GM23338 (cell line): Measurements from ENCODE around the gene LMNTD2. TPM values are rescaled to one million over a fixed set of nuclear protein-coding genes. Genes with fewer than 3 reads are reported as not detected.

Experiments
- ATAC-seq: fragments of 200-7000 bp; cut with Tn5 transposase; 3 replicates; pipeline ENCODE4 v1.9.1; 2020
- DNase-seq: peaks from one replicate; pipeline ENCODE4 v3.0.0-alpha.2; 2015; ENCODE audit warnings: low spot score
- H2AFZ ChIP-seq: fragments of 200-600 bp; sonication (generic); 2 replicates; pipeline ENCODE4 v1.8.0; 2016; ENCODE audit warnings: antibody characterized with exemption, mild to moderate bottlenecking, moderate library complexity
- H3F3A ChIP-seq: fragments of 200-600 bp; sonication (generic); replicated peaks from 2 replicates; pipeline ENCODE4 v1.8.0; 2017; ENCODE audit warnings: antibody characterized with exemption, mixed run types, low read depth
- H3K27ac ChIP-seq: fragments of 200-600 bp; sonication (generic); 2 replicates; pipeline ENCODE4 v1.6.1; 2016; ENCODE audit warnings: low read depth
- H3K27me3 ChIP-seq: fragments of 200-600 bp; sonication (generic); 2 replicates; pipeline ENCODE4 v1.8.0; 2016; ENCODE audit warnings: mild to moderate bottlenecking, mixed run types, moderate library complexity; ENCODE audit not compliant: insufficient read depth
- H3K36me3 ChIP-seq: fragments of 200-600 bp; sonication (generic); 2 replicates; pipeline ENCODE4 v1.8.0; 2016; ENCODE audit warnings: mild to moderate bottlenecking; ENCODE audit not compliant: insufficient read depth
- H3K4me1 ChIP-seq: fragments of 200-600 bp; sonication (generic); 2 replicates; pipeline ENCODE4 v1.8.0; 2016; ENCODE audit warnings: mild to moderate bottlenecking, moderate library complexity; ENCODE audit not compliant: insufficient read depth
- H3K4me2 ChIP-seq: fragments of 200-600 bp; sonication (generic); 2 replicates; pipeline ENCODE4 v1.7.1; 2017; ENCODE audit warnings: mixed run types
- H3K4me3 ChIP-seq: fragments of 200-600 bp; sonication (generic); 2 replicates; pipeline ENCODE4 v1.6.1; 2016; ENCODE audit warnings: mixed run types
- H3K79me2 ChIP-seq: fragments of 200-600 bp; sonication (generic); replicated peaks from 2 replicates; pipeline ENCODE4 v1.8.0; 2017; ENCODE audit warnings: mild to moderate bottlenecking; ENCODE audit not compliant: insufficient read depth
- H3K9me2 ChIP-seq: fragments of 200-600 bp; sonication (generic); 2 replicates; pipeline ENCODE4 v1.8.0; 2017; ENCODE audit not compliant: insufficient read depth
- H4K20me1 ChIP-seq: fragments of 200-600 bp; sonication (generic); replicated peaks from 2 replicates; pipeline ENCODE4 v1.8.0; 2017; ENCODE audit warnings: mild to moderate bottlenecking; ENCODE audit not compliant: insufficient read depth
- H3K27ac Mint-ChIP-seq: 2 replicates; pipeline ENCODE4 v1.8.0; 2020; ENCODE audit warnings: inconsistent platforms, mild to moderate bottlenecking, moderate library complexity, mixed read lengths
- H3K27me3 Mint-ChIP-seq: 3 replicates; pipeline ENCODE4 v1.8.0; 2022; ENCODE audit warnings: low read depth, mild to moderate bottlenecking, moderate library complexity, mixed read lengths, inconsistent platforms; ENCODE audit not compliant: insufficient read depth, poor library complexity
- H3K36me3 Mint-ChIP-seq: 3 replicates; pipeline ENCODE4 v1.8.0; 2021; ENCODE audit warnings: low read depth, mild to moderate bottlenecking, inconsistent platforms, moderate library complexity, mixed read lengths
- H3K4me1 Mint-ChIP-seq: 3 replicates; pipeline ENCODE4 v1.8.0; 2020; ENCODE audit warnings: mild to moderate bottlenecking, inconsistent platforms, mixed read lengths
- H3K4me3 Mint-ChIP-seq: 3 replicates; pipeline ENCODE4 v1.8.0; 2021; ENCODE audit warnings: moderate library complexity, mild to moderate bottlenecking, inconsistent platforms, mixed read lengths
- H3K9me3 Mint-ChIP-seq: 3 replicates; pipeline ENCODE4 v1.8.0; 2020; ENCODE audit warnings: moderate library complexity, mild to moderate bottlenecking, inconsistent platforms, mixed read lengths
- CTCF ChIP-seq, 2 experiments: fragments of 200-600 bp in 1 of 2; sonication (generic) in 1 of 2; conservative IDR thresholded peaks; 2 replicates each; pipeline versions ENCODE4 v1.5.1 to v1.6.1; 2016 to 2017; ENCODE audit warnings: antibody characterized with exemption in 2 of 2, low read depth in 2 of 2, mild to moderate bottlenecking in 2 of 2, moderate library complexity in 1 of 2
- ETS1 ChIP-seq: IDR thresholded peaks from 2 replicates; pipeline ENCODE4 v1.6.1; 2016; ENCODE audit warnings: antibody characterized with exemption
- EZH2 ChIP-seq: fragments of 200-600 bp; sonication (generic); IDR thresholded peaks from one replicate; pipeline ENCODE4 v1.8.0; 2017; ENCODE audit warnings: antibody characterized with exemption, mild to moderate bottlenecking, low read depth; ENCODE audit not compliant: unreplicated experiment
- EZH2phosphoT487 ChIP-seq: fragments of 200-600 bp; sonication (generic); IDR thresholded peaks from one replicate; pipeline ENCODE4 v1.8.1; 2018; ENCODE audit warnings: antibody characterized with exemption; ENCODE audit not compliant: unreplicated experiment
- POLR2AphosphoS5 ChIP-seq: IDR thresholded peaks from 2 replicates; pipeline ENCODE4 v1.6.1; 2016; ENCODE audit warnings: antibody characterized with exemption, low read depth
- STAT1 ChIP-seq: IDR thresholded peaks from one replicate; pipeline ENCODE4 v1.6.1; 2016; ENCODE audit warnings: antibody characterized with exemption; ENCODE audit not compliant: unreplicated experiment
- ZNF114 ChIP-seq: fragments of 250-450 bp; sonication (Bioruptor Pico); IDR thresholded peaks from 2 replicates; pipeline ENCODE4 v1.5.0; 2020; ENCODE audit warnings: mild to moderate bottlenecking, moderate library complexity
- polyA plus RNA-seq: library from polyadenylated mRNA; unstranded; fragments of >200 nt; fragmentation: Nextera tagmentation; extraction: Ambion mirVana; gene quantifications from 2 replicates; pipeline ENCODE4 v1.2.1, GENCODE V29; 2016
- total RNA-seq: library from RNA; depleted of rRNA; stranded (reverse); fragments of >200 nt; shearing (Covaris generic); gene quantifications from 2 replicates; pipeline ENCODE4 v1.2.3, GENCODE V29; 2014

The LMNTD2 gene
- total and polyA plus RNA-seq, 2 experiments from 2014 or later = 1.3 to 2.1 TPM

GRCh38 chr11:555780-556661, 4.5 kb downstream of the LMNTD2 start:
- H2AFZ ChIP-seq = 0 out of 2 replicates have a peak overlapping the region, but pooled peaks have one; percentile 38
- peak overlapping the region; percentile 69 for H3K4me3 Mint-ChIP-seq
- H3K36me3 ChIP-seq = no peaks in the 10 kb centered on the region
- no peak overlapping the region for H3K27ac ChIP-seq
- no peaks in the 10 kb centered on the region for H3K9me2 ChIP-seq
- H3K36me3 Mint-ChIP-seq = no peaks in the 10 kb centered on the region
- ATAC-seq = peak; percentile 0; the same call in 2 of the 3 replicates
- peaks cover 12% of the 10 kb centered on the region; the same call in 1 of the 2 replicates for H3F3A ChIP-seq
- peak overlapping the region; percentile 74 for H3K4me3 ChIP-seq
- no peaks in the 10 kb centered on the region for H3K79me2 ChIP-seq
- no peaks in the 10 kb centered on the region for H4K20me1 ChIP-seq
- TF ChIP-seq EZH2 (peak; percentile 63), EZH2phosphoT487 (no peak), POLR2AphosphoS5 (0 out of 2 replicates have a peak, but pooled peaks have one; percentile 22)
- H3K9me3 Mint-ChIP-seq = peaks cover 2% of the 10 kb centered on the region; the same call in 1 of the 3 replicates
- peak; percentile 57 for DNase-seq
- H3K4me2 ChIP-seq = peak overlapping the region; percentile 90
- peaks cover 11% of the 10 kb centered on the region for H3K4me1 Mint-ChIP-seq
- peaks cover 28% of the 10 kb centered on the region for H3K27me3 Mint-ChIP-seq
- peaks cover 10% of the 10 kb centered on the region for H3K4me1 ChIP-seq
- H3K27me3 ChIP-seq = peaks cover 28% of the 10 kb centered on the region
- H3K27ac Mint-ChIP-seq = no peak overlapping the region

GRCh38 chr11:555227-555779, 5.2 kb downstream of the LMNTD2 start:
- Mint-ChIP-seq H3K9me3 (peaks cover 2% of the 10 kb centered on the region; the same call in 1 of the 3 replicates), H3K4me3 (peak overlapping the region; percentile 63; the same call in 2 of the 3 replicates), H3K27ac (no peak overlapping the region), H3K27me3 (peaks cover 28% of the 10 kb centered on the region), H3K4me1 (peaks cover 11% of the 10 kb centered on the region), H3K36me3 (no peaks in the 10 kb centered on the region)
- Histone ChIP-seq H3K4me2 (peak overlapping the region; percentile 90), H3K27ac (no peak overlapping the region), H3K9me2 (no peaks in the 10 kb centered on the region), H3K4me1 (peaks cover 10% of the 10 kb centered on the region), H3K79me2 (no peaks in the 10 kb centered on the region), H3K27me3 (peaks cover 28% of the 10 kb centered on the region), H4K20me1 (no peaks in the 10 kb centered on the region), H3K4me3 (peak overlapping the region; percentile 74), H3K36me3 (no peaks in the 10 kb centered on the region), H3F3A (peaks cover 12% of the 10 kb centered on the region; the same call in 1 of the 2 replicates), H2AFZ (0 out of 2 replicates have a peak overlapping the region, but pooled peaks have one; percentile 85)
- peak; percentile 25 for ATAC-seq
- TF ChIP-seq POLR2AphosphoS5 (peak; percentile 62), EZH2phosphoT487 (no peak)
- peak; percentile 54 for DNase-seq

GRCh38 chr11:554428-555226, 5.9 kb downstream of the LMNTD2 start:
- Histone ChIP-seq H4K20me1 (no peaks in the 10 kb centered on the region), H3F3A (0 out of 2 replicates have a peak, but pooled peaks cover 7% of the 10 kb centered on the region), H2AFZ (peak overlapping the region; percentile 84; the same call in 1 of the 2 replicates), H3K27me3 (peaks cover 28% of the 10 kb centered on the region), H3K79me2 (no peaks in the 10 kb centered on the region), H3K4me2 (peak overlapping the region; percentile 87), H3K36me3 (no peaks in the 10 kb centered on the region), H3K27ac (no peak overlapping the region), H3K4me1 (peaks cover 5% of the 10 kb centered on the region; the same call in 1 of the 2 replicates), H3K9me2 (no peaks in the 10 kb centered on the region), H3K4me3 (peak overlapping the region; percentile 64)
- Mint-ChIP-seq H3K36me3 (no peaks in the 10 kb centered on the region), H3K4me1 (peaks cover 6% of the 10 kb centered on the region), H3K27me3 (peaks cover 23% of the 10 kb centered on the region), H3K4me3 (peak overlapping the region; percentile 63; the same call in 2 of the 3 replicates), H3K27ac (no peak overlapping the region), H3K9me3 (peaks cover 2% of the 10 kb centered on the region; the same call in 1 of the 3 replicates)
- DNase-seq (peak; percentile 96), ATAC-seq (peak; percentile 46)
- TF ChIP-seq ZNF114 (CRISPR knock-in tag) = no peak
- TF ChIP-seq STAT1 = no peak
- TF ChIP-seq CTCF (conservative IDR thresholded peaks at IDR 0.05; ENCODE audit: low read depth in 2 of 2) = peak; percentile 47 to 85
- TF ChIP-seq EZH2 = no peak
- 0 out of 2 replicates have a peak, but pooled peaks have one; percentile 15 for TF ChIP-seq ETS1
